Keratinocyte (primary cell): ENCODE results near the gene CDIPT. TPM values are rescaled to one million over a fixed set of nuclear protein-coding genes. Genes with fewer than 3 reads are reported as not detected.

Experiments used
- DNase-seq: peaks from one replicate; pipeline ENCODE4 v3.0.0-alpha.2; 2011; ENCODE audit warnings: low read depth, missing footprints, low spot score
- FAIRE-seq: peaks from 2 replicates; lab custom pipeline; 2011; peaks lifted over from hg19 to GRCh38; lab: Jason Lieb, UNC
- H2AFZ ChIP-seq: 2 replicates; pipeline ENCODE4 v1.6.0; 2012; ENCODE audit warnings: low read length, control low read depth, inconsistent platforms; ENCODE audit not compliant: control insufficient read depth
- H3K27ac ChIP-seq: 2 replicates; pipeline ENCODE4 v1.5.1; 2011; ENCODE audit warnings: low read length; ENCODE audit not compliant: control insufficient read depth, insufficient read depth
- H3K27me3 ChIP-seq: 3 replicates; pipeline ENCODE4 v1.6.0; 2011; ENCODE audit warnings: low read length; ENCODE audit not compliant: control insufficient read depth, insufficient read depth; ENCODE audit errors: extremely low read depth
- H3K36me3 ChIP-seq, 2 experiments: 2 replicates in 1 of 2; 3 replicates in 1 of 2; pipeline ENCODE4 v1.5.1; 2011; ENCODE audit warnings: low read length in 2 of 2, mild to moderate bottlenecking in 1 of 2; ENCODE audit not compliant: control insufficient read depth in 2 of 2, insufficient read depth in 2 of 2; ENCODE audit errors: extremely low read depth in 1 of 2
- H3K4me1 ChIP-seq: 3 replicates; pipeline ENCODE4 v1.5.1; 2011; ENCODE audit warnings: low read length; ENCODE audit not compliant: control insufficient read depth, insufficient read depth; ENCODE audit errors: extremely low read depth
- H3K4me2 ChIP-seq: 3 replicates; pipeline ENCODE4 v1.6.0; 2011; ENCODE audit warnings: low read depth, low read length; ENCODE audit not compliant: control insufficient read depth, insufficient read depth; ENCODE audit errors: extremely low read depth
- H3K4me3 ChIP-seq, 3 experiments: fragments of 200-600 bp in 1 of 3; sonication (generic) in 1 of 3; 2 replicates in 2 of 3; 3 replicates in 1 of 3; pipeline ENCODE4 v1.5.1; 2011 to 2016; ENCODE audit warnings: low read length in 3 of 3, mild to moderate bottlenecking in 3 of 3, control low read depth in 2 of 3, inconsistent platforms in 1 of 3, low read depth in 1 of 3, mixed read lengths in 1 of 3, mixed run types in 1 of 3, moderate library complexity in 1 of 3; ENCODE audit not compliant: control insufficient read depth in 2 of 3, insufficient read depth in 2 of 3; ENCODE audit errors: extremely low read depth in 1 of 3
- H3K79me2 ChIP-seq: 2 replicates; pipeline ENCODE4 v1.6.0; 2012; ENCODE audit warnings: low read length; ENCODE audit not compliant: control insufficient read depth, insufficient read depth
- H3K9ac ChIP-seq: 3 replicates; pipeline ENCODE4 v1.6.0; 2011; ENCODE audit warnings: low read length; ENCODE audit not compliant: control insufficient read depth, insufficient read depth; ENCODE audit errors: extremely low read depth
- H3K9me1 ChIP-seq: 3 replicates; pipeline ENCODE4 v1.6.0; 2011; ENCODE audit warnings: low read length; ENCODE audit not compliant: control insufficient read depth, insufficient read depth; ENCODE audit errors: extremely low read depth
- H3K9me3 ChIP-seq: 2 replicates; pipeline ENCODE4 v1.5.1; 2012; ENCODE audit warnings: low read depth, low read length; ENCODE audit not compliant: control insufficient read depth
- H4K20me1 ChIP-seq: 3 replicates; pipeline ENCODE4 v1.6.0; 2011; ENCODE audit warnings: low read length; ENCODE audit not compliant: control insufficient read depth, insufficient read depth; ENCODE audit errors: extremely low read depth
- EZH2 ChIP-seq: IDR thresholded peaks from one replicate; pipeline ENCODE4 v1.6.1; 2012; ENCODE audit warnings: inconsistent platforms, mild to moderate bottlenecking, low read length, moderate library complexity
- dilution Hi-C: fragments of 300-500 bp; cut with MboI; formaldehyde crosslinking; loops from one replicate; pipeline ENCODE4 v1.7.0; 2020; ENCODE audit warnings: low sequenced_read_pairs; ENCODE audit not compliant: extremely low pct_ligation_motif_present
- polyA plus RNA-seq, 5 experiments: library from polyadenylated mRNA; depleted of rRNA in 3 of 5; stranded (reverse) in 3 of 5; stranded (forward) in 1 of 5; unstranded in 1 of 5; fragments of >200 nt; gene quantifications; 1 replicate in 1 of 5; 2 replicates in 3 of 5; 3 replicates in 1 of 5; pipeline versions ENCODE4 v1.2.1 to v1.2.3, GENCODE V29; 2011 to 2012; ENCODE audit warnings: missing spikeins in 2 of 5, low read depth in 1 of 5, low replicate concordance in 1 of 5
- TF ChIP-seq, protein P1 (sequence below), 3 experiments: IDR thresholded peaks in 1 of 3; conservative IDR thresholded peaks in 1 of 3; optimal IDR thresholded peaks in 1 of 3; 2 replicates in 2 of 3; 3 replicates in 1 of 3; pipeline versions ENCODE3 to v1.5.1; 2011; ENCODE audit warnings: low read length in 3 of 3, mild to moderate bottlenecking in 3 of 3, moderate library complexity in 2 of 3, control low read depth in 1 of 3, inconsistent platforms in 1 of 3; ENCODE audit not compliant: insufficient read depth in 2 of 3; ENCODE audit errors: extremely low read depth in 1 of 3

Gene CDIPT
- polyA plus RNA-seq, 1 donor (not counting 4 experiments of a cell fraction or from before 2014, with no cell fraction given), result 49.5 TPM

GRCh38 chr16:29843931-29844330 lies 19.1 kb downstream of the CDIPT start:
- dilution Hi-C loops, result no loop called here
- FAIRE-seq, result no peak
- no peaks in the 10 kb centered on the region for H3K9me3 ChIP-seq
- no peaks in the 10 kb centered on the region for H3K4me1 ChIP-seq
- H3K79me2 ChIP-seq, result no peaks in the 10 kb centered on the region
- no peak overlapping the region for H3K4me2 ChIP-seq
- no peaks in the 10 kb centered on the region for H3K27me3 ChIP-seq
- H4K20me1 ChIP-seq, result no peaks in the 10 kb centered on the region
- TF ChIP-seq, protein P1, sequence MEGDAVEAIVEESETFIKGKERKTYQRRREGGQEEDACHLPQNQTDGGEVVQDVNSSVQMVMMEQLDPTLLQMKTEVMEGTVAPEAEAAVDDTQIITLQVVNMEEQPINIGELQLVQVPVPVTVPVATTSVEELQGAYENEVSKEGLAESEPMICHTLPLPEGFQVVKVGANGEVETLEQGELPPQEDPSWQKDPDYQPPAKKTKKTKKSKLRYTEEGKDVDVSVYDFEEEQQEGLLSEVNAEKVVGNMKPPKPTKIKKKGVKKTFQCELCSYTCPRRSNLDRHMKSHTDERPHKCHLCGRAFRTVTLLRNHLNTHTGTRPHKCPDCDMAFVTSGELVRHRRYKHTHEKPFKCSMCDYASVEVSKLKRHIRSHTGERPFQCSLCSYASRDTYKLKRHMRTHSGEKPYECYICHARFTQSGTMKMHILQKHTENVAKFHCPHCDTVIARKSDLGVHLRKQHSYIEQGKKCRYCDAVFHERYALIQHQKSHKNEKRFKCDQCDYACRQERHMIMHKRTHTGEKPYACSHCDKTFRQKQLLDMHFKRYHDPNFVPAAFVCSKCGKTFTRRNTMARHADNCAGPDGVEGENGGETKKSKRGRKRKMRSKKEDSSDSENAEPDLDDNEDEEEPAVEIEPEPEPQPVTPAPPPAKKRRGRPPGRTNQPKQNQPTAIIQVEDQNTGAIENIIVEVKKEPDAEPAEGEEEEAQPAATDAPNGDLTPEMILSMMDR (optimal IDR thresholded peaks at IDR 0.05 in 1 of 3, IDR thresholded peaks at IDR 0.05 in 1 of 3, conservative IDR thresholded peaks at IDR 0.05 in 1 of 3; ENCODE audit: extremely low read depth in 1 of 3, insufficient read depth in 2 of 3, low read length in 3 of 3), result no peak
- TF ChIP-seq EZH2, result no peak
- no peak overlapping the region for H3K9ac ChIP-seq
- H2AFZ ChIP-seq, result no peak overlapping the region
- H3K27ac ChIP-seq, result no peak overlapping the region
- peaks cover 28 to 46% of the 10 kb centered on the region in 2 experiments for H3K36me3 ChIP-seq
- H3K4me3 ChIP-seq, result no peak overlapping the region
- no peaks in the 10 kb centered on the region for H3K9me1 ChIP-seq
- DNase-seq, result no peak

DNA sequence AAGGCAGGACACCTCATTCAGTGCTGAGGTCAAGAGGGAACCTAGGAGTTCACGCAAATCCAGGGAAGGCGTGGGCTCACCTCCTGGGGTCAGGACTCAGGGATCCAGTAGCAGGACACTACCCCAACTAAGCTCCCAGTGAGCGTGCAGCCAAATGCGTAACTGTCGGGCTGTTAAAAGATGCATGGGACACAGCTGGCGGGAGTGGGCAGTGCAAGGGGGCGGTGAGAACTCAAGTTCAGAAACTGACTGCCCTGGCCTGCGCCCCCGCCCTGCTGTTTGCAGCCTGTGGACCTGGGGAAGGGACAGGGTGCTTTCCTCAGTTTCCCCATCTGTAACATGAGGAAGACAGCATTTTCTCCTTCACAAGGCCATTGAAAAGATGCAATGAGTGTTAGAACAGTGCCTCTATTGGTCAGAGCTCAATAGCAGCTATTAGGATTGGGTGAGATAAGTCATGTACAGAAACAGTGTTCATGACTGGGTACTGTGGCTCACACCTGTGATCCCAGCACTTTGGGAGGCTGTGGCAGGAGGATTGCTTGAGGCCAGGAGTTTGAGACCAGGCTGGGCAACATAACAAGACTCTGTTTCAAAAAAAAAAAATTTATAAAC lies 20.2 kb downstream of the CDIPT start:
- H3K27me3 ChIP-seq, result no peaks in the 10 kb centered on the region
- H3K9me1 ChIP-seq, result no peaks in the 10 kb centered on the region
- dilution Hi-C loops, result no loop called here
- H2AFZ ChIP-seq, result no peak overlapping the region
- no peak overlapping the region for H3K9ac ChIP-seq
- FAIRE-seq (no peak), DNase-seq (no peak)
- TF ChIP-seq EZH2, result no peak
- TF ChIP-seq, protein P1 (optimal IDR thresholded peaks at IDR 0.05 in 1 of 3, IDR thresholded peaks at IDR 0.05 in 1 of 3, conservative IDR thresholded peaks at IDR 0.05 in 1 of 3; ENCODE audit: extremely low read depth in 1 of 3, insufficient read depth in 2 of 3, low read length in 3 of 3), result no peak
- no peak overlapping the region for H3K4me3 ChIP-seq
- no peaks in the 10 kb centered on the region for H4K20me1 ChIP-seq
- H3K4me2 ChIP-seq, result no peak overlapping the region
- H3K79me2 ChIP-seq, result no peaks in the 10 kb centered on the region
- H3K27ac ChIP-seq, result no peak overlapping the region
- H3K36me3 ChIP-seq, result peaks cover 28 to 50% of the 10 kb centered on the region in 2 experiments
- no peaks in the 10 kb centered on the region for H3K4me1 ChIP-seq
- H3K9me3 ChIP-seq, result no peaks in the 10 kb centered on the region
